H9 (cell line): ENCODE results near the gene ZNF865. TPM values are rescaled to one million over a fixed set of nuclear protein-coding genes. Genes with fewer than 3 reads are reported as not detected.
A peak's percentile ranks its signal among the peaks of the same experiment; 100 is the strongest.

Experiments used
- DNase-seq: peaks from one replicate; pipeline ENCODE4 v3.0.0-alpha.2; 2017
- H2AFZ ChIP-seq: one replicate; pipeline ENCODE4 v1.6.1; 2013; ENCODE audit warnings: mild to moderate bottlenecking, low read length, control low read depth, moderate library complexity
- H2AK5ac ChIP-seq: 2 replicates; pipeline ENCODE4 v1.6.1; 2013; ENCODE audit warnings: low read length, control low read depth, mixed read lengths; ENCODE audit not compliant: insufficient read length
- H2BK120ac ChIP-seq: one replicate; pipeline ENCODE4 v1.6.1; 2013; ENCODE audit warnings: low read depth, mild to moderate bottlenecking, low read length, control low read depth, inconsistent platforms; ENCODE audit not compliant: poor library complexity, severe bottlenecking
- H2BK12ac ChIP-seq: 2 replicates; pipeline ENCODE4 v1.6.1; 2013; ENCODE audit warnings: low read length, control low read depth, mixed read lengths, low read depth; ENCODE audit not compliant: insufficient read length
- H2BK15ac ChIP-seq: 2 replicates; pipeline ENCODE4 v1.6.1; 2013; ENCODE audit warnings: low read depth, low read length, control low read depth
- H2BK20ac ChIP-seq: one replicate; pipeline ENCODE4 v1.6.1; 2013; ENCODE audit warnings: low read depth, mild to moderate bottlenecking, low read length, control low read depth, inconsistent platforms; ENCODE audit not compliant: poor library complexity, severe bottlenecking
- H2BK5ac ChIP-seq: 2 replicates; pipeline ENCODE4 v1.6.1; 2013; ENCODE audit warnings: low read length, control low read depth, mixed read lengths; ENCODE audit not compliant: insufficient read length
- H3K14ac ChIP-seq: 2 replicates; pipeline ENCODE4 v1.6.1; 2013; ENCODE audit warnings: low read length, control low read depth; ENCODE audit not compliant: insufficient read depth
- H3K18ac ChIP-seq: 2 replicates; pipeline ENCODE4 v1.6.1; 2013; ENCODE audit warnings: low read depth, mild to moderate bottlenecking, mixed read lengths, low read length, control low read depth; ENCODE audit not compliant: insufficient read length
- H3K23ac ChIP-seq: 2 replicates; pipeline ENCODE4 v1.6.1; 2013; ENCODE audit warnings: low read length, control low read depth, mixed read lengths, low read depth; ENCODE audit not compliant: insufficient read length
- H3K23me2 ChIP-seq: 2 replicates; pipeline ENCODE4 v1.6.1; 2013; ENCODE audit warnings: low read depth, mild to moderate bottlenecking, mixed read lengths, low read length, control low read depth; ENCODE audit not compliant: insufficient read length, poor library complexity, severe bottlenecking
- H3K27ac ChIP-seq: 2 replicates; pipeline ENCODE4 v1.5.1; 2013; ENCODE audit warnings: low read length, control low read depth, mixed read lengths, low read depth; ENCODE audit not compliant: insufficient read length
- H3K27me3 ChIP-seq: 2 replicates; pipeline ENCODE4 v1.6.1; 2013; ENCODE audit warnings: low read length, control low read depth, inconsistent platforms; ENCODE audit not compliant: insufficient read depth
- H3K4ac ChIP-seq: 2 replicates; pipeline ENCODE4 v1.6.1; 2013; ENCODE audit warnings: low read depth, mild to moderate bottlenecking, control low read depth, inconsistent platforms, low read length, moderate library complexity
- H3K4me1 ChIP-seq: 2 replicates; pipeline ENCODE4 v1.6.1; 2013; ENCODE audit warnings: low read length, control low read depth, inconsistent platforms; ENCODE audit not compliant: insufficient read depth
- H3K4me2 ChIP-seq: 2 replicates; pipeline ENCODE4 v1.6.1; 2013; ENCODE audit warnings: low read length, control low read depth, mixed read lengths; ENCODE audit not compliant: insufficient read length, insufficient read depth
- H3K56ac ChIP-seq: 2 replicates; pipeline ENCODE4 v1.6.1; 2013; ENCODE audit warnings: low read depth, mild to moderate bottlenecking, mixed read lengths, low read length, control low read depth; ENCODE audit not compliant: insufficient read length
- H3K79me1 ChIP-seq: 2 replicates; pipeline ENCODE4 v1.6.1; 2013; ENCODE audit warnings: low read depth, mild to moderate bottlenecking, moderate library complexity, low read length, control low read depth, inconsistent platforms; ENCODE audit not compliant: insufficient read depth, poor library complexity, severe bottlenecking
- H3K79me2 ChIP-seq: 2 replicates; pipeline ENCODE4 v1.6.1; 2013; ENCODE audit warnings: low read length, control low read depth, inconsistent platforms; ENCODE audit not compliant: insufficient read depth
- H3K9ac ChIP-seq: 2 replicates; pipeline ENCODE4 v1.6.1; 2013; ENCODE audit warnings: low read length, control low read depth, mixed read lengths; ENCODE audit not compliant: insufficient read length; ENCODE audit errors: extremely low read depth
- H3K9me3 ChIP-seq: one replicate; pipeline ENCODE4 v1.6.1; 2013; ENCODE audit warnings: low read depth, low read length, inconsistent platforms; ENCODE audit not compliant: control insufficient read depth
- H3T11ph ChIP-seq: one replicate; pipeline ENCODE4 v1.6.1; 2013; ENCODE audit warnings: mild to moderate bottlenecking, low read length, control low read depth, inconsistent platforms
- H4K20me1 ChIP-seq: one replicate; pipeline ENCODE4 v1.6.1; 2013; ENCODE audit not compliant: control insufficient read depth, insufficient read length, insufficient read depth
- H4K5ac ChIP-seq: 2 replicates; pipeline ENCODE4 v1.6.1; 2013; ENCODE audit warnings: low read depth, mild to moderate bottlenecking, mixed read lengths, low read length, control low read depth; ENCODE audit not compliant: insufficient read length
- H4K8ac ChIP-seq: replicated peaks from 2 replicates; pipeline ENCODE4 v1.6.1; 2013; ENCODE audit warnings: low read length, control low read depth, mixed read lengths, low read depth; ENCODE audit not compliant: insufficient read length
- H4K91ac ChIP-seq: 2 replicates; pipeline ENCODE4 v1.6.1; 2013; ENCODE audit warnings: low read depth, mild to moderate bottlenecking, moderate library complexity, mixed read lengths, low read length, control low read depth; ENCODE audit not compliant: insufficient read length
- H3K27ac Mint-ChIP-seq, 3 experiments: 2 replicates in 2 of 3; 3 replicates in 1 of 3; pipeline ENCODE4 v1.8.0; 2020 to 2021; ENCODE audit warnings: mixed read lengths in 3 of 3, mild to moderate bottlenecking in 1 of 3, moderate library complexity in 1 of 3
- H3K27me3 Mint-ChIP-seq: 2 replicates; pipeline ENCODE4 v1.8.0; 2021; ENCODE audit warnings: low read depth, mild to moderate bottlenecking, moderate library complexity, mixed read lengths
- H3K36me3 Mint-ChIP-seq, 3 experiments: 2 replicates in 2 of 3; 3 replicates in 1 of 3; pipeline ENCODE4 v1.8.0; 2020 to 2021; ENCODE audit warnings: low read depth in 3 of 3, mixed read lengths in 3 of 3; ENCODE audit not compliant: insufficient read depth in 1 of 3
- H3K4me1 Mint-ChIP-seq, 2 experiments: 2 replicates each; pipeline ENCODE4 v1.8.0; 2020; ENCODE audit warnings: mixed read lengths in 2 of 2
- H3K4me3 Mint-ChIP-seq, 2 experiments: 2 replicates in 1 of 2; 3 replicates in 1 of 2; pipeline ENCODE4 v1.8.0; 2020 to 2021; ENCODE audit warnings: mild to moderate bottlenecking in 2 of 2, mixed read lengths in 2 of 2, moderate library complexity in 1 of 2
- H3K9me3 Mint-ChIP-seq, 2 experiments: 2 replicates in 1 of 2; 3 replicates in 1 of 2; pipeline ENCODE4 v1.8.0; 2020; ENCODE audit warnings: mild to moderate bottlenecking in 2 of 2, mixed read lengths in 2 of 2, moderate library complexity in 1 of 2
- WGBS: extraction: QIAGEN DNeasy Blood & Tissue Kit; methylation state at CpG from one replicate; pipeline ENCODE4 v1.1.7; 2013; ENCODE audit warnings: missing lambda C conversion rate, low lambda C conversion rate, mixed read lengths; ENCODE audit not compliant: insufficient read length; ENCODE audit errors: extremely low coverage; 5-methylcytosine and 5-hydroxymethylcytosine counted together
- total RNA-seq: library from RNA; stranded (reverse); gene quantifications from 2 replicates; pipeline ENCODE4 v1.2.1, GENCODE V29; 2021
- TF ChIP-seq, protein P1 (sequence below): fragments of 200-600 bp; sonication (generic); conservative IDR thresholded peaks from 3 replicates; pipeline ENCODE4 v1.8.0; 2021; ENCODE audit warnings: antibody characterized with exemption, mild to moderate bottlenecking

Gene ZNF865
- total RNA-seq, 1 experiment from 2014 or later, result 14.3 TPM

DNA sequence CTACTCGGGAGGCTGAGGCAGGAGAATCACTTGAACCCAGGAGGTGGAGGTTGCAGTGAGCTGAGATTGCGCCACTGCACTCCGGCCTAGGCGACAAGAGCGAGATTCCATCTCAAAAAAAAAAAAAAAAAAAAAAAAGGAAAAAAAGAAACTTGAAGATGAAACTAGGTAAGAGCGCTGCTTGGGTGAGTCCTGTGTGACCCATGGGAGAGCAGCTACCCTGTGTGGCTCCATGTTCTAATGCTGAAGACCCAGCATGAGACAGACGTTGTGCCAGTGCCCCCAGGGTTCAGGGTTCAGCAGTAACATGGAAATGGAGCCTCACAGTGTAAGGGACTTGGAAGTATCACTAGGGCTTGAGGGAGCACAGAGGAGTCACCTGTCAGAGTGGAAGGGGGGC, 13.0 kb downstream of the ZNF865 start:
- H3K4me2 ChIP-seq, result no peak overlapping the region
- no peak for DNase-seq
- H2AFZ ChIP-seq, result no peak overlapping the region
- TF ChIP-seq, protein P1, sequence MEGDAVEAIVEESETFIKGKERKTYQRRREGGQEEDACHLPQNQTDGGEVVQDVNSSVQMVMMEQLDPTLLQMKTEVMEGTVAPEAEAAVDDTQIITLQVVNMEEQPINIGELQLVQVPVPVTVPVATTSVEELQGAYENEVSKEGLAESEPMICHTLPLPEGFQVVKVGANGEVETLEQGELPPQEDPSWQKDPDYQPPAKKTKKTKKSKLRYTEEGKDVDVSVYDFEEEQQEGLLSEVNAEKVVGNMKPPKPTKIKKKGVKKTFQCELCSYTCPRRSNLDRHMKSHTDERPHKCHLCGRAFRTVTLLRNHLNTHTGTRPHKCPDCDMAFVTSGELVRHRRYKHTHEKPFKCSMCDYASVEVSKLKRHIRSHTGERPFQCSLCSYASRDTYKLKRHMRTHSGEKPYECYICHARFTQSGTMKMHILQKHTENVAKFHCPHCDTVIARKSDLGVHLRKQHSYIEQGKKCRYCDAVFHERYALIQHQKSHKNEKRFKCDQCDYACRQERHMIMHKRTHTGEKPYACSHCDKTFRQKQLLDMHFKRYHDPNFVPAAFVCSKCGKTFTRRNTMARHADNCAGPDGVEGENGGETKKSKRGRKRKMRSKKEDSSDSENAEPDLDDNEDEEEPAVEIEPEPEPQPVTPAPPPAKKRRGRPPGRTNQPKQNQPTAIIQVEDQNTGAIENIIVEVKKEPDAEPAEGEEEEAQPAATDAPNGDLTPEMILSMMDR, result no peak
- H2BK120ac ChIP-seq, result no peak overlapping the region
- no peak overlapping the region for H3K23ac ChIP-seq
- H4K8ac ChIP-seq, result no peak overlapping the region
- H2BK15ac ChIP-seq, result no peak overlapping the region
- no peak overlapping the region for H2AK5ac ChIP-seq
- Mint-ChIP-seq H3K36me3 (peaks cover 22 to 49% (median 43%) of the 10 kb centered on the region in 3 experiments), H3K4me3 (peak overlapping the region in 1 of 2 experiments; percentile 23; a peak in 1 of 5 replicates), H3K27me3 (peaks cover 2% of the 10 kb centered on the region), H3K4me1 (peaks cover 2 to 3% of the 10 kb centered on the region in 2 experiments; a peak in 3 of 4 replicates), H3K27ac (no peak overlapping the region), H3K9me3 (no peaks in the 10 kb centered on the region; a peak in 1 of 5 replicates)
- H3K4me1 ChIP-seq, result no peaks in the 10 kb centered on the region
- no peak overlapping the region for H2BK20ac ChIP-seq
- no peak overlapping the region for H3K9ac ChIP-seq
- no peaks in the 10 kb centered on the region for H3K27me3 ChIP-seq
- no peak overlapping the region for H3K56ac ChIP-seq
- H4K20me1 ChIP-seq, result no peaks in the 10 kb centered on the region
- no peak overlapping the region for H3K18ac ChIP-seq
- no peak overlapping the region for H4K5ac ChIP-seq
- no peak overlapping the region for H3K14ac ChIP-seq
- H3K4ac ChIP-seq, result no peak overlapping the region
- H4K91ac ChIP-seq, result no peak overlapping the region
- H2BK5ac ChIP-seq, result no peak overlapping the region
- no peak overlapping the region for H3T11ph ChIP-seq
- H3K79me1 ChIP-seq, result no peaks in the 10 kb centered on the region
- H3K9me3 ChIP-seq, result no peaks in the 10 kb centered on the region
- no peak overlapping the region for H2BK12ac ChIP-seq
- H3K27ac ChIP-seq, result no peak overlapping the region
- WGBS, result no CpG with 5 or more reads among the region's 7 CpGs
- no peaks in the 10 kb centered on the region for H3K23me2 ChIP-seq
- no peaks in the 10 kb centered on the region for H3K79me2 ChIP-seq
